Chondrocyte (in vitro differentiated cells): ENCODE measurements around the gene MTCH1. TPM values are rescaled to one million over a fixed set of nuclear protein-coding genes. Genes with fewer than 3 reads are reported as not detected.

Experiments used
- DNase-seq: peaks from one replicate; pipeline ENCODE4 v3.0.0; 2021; ENCODE audit warnings: mixed read lengths, low spot score
- H3K27ac Mint-ChIP-seq: one replicate; pipeline ENCODE4 v1.8.0; 2021; ENCODE audit warnings: mild to moderate bottlenecking, moderate library complexity, mixed read lengths; ENCODE audit not compliant: unreplicated experiment
- H3K27me3 Mint-ChIP-seq: 2 replicates; pipeline ENCODE4 v1.8.0; 2021; ENCODE audit warnings: low read depth, mixed read lengths
- H3K36me3 Mint-ChIP-seq: 2 replicates; pipeline ENCODE4 v1.8.0; 2021; ENCODE audit warnings: low read depth, mixed read lengths
- H3K4me1 Mint-ChIP-seq: 2 replicates; pipeline ENCODE4 v1.8.0; 2021; ENCODE audit warnings: low read depth, mild to moderate bottlenecking, mixed read lengths
- H3K4me3 Mint-ChIP-seq: one replicate; pipeline ENCODE4 v1.8.0; 2021; ENCODE audit warnings: mild to moderate bottlenecking, moderate library complexity, mixed read lengths; ENCODE audit not compliant: unreplicated experiment
- H3K9me3 Mint-ChIP-seq: 2 replicates; pipeline ENCODE4 v1.8.0; 2021; ENCODE audit warnings: low read depth, mixed read lengths
- CTCF ChIP-seq: fragments of 200-600 bp; sonication (generic); IDR thresholded peaks from 2 replicates; pipeline ENCODE4 v1.5.0; 2021; ENCODE audit warnings: antibody characterized with exemption, mild to moderate bottlenecking, moderate library complexity
- total RNA-seq: library from RNA; stranded (reverse); gene quantifications from 3 replicates; pipeline ENCODE4 v1.2.1, GENCODE V29; 2021

MTCH1 gene
- total RNA-seq, 1 donor from 2014 or later, result 188 TPM

GRCh38 chr6:36933519-36933918 is 52.5 kb downstream of the MTCH1 start:
- Mint-ChIP-seq H3K9me3 (no peaks in the 10 kb centered on the region), H3K27me3 (no peaks in the 10 kb centered on the region), H3K36me3 (no peaks in the 10 kb centered on the region), H3K4me1 (peaks cover 79% of the 10 kb centered on the region), H3K4me3 (no peak overlapping the region), H3K27ac (peak overlapping the region; percentile 56)
- no peak for DNase-seq
- TF ChIP-seq CTCF, result no peak

- Mint-ChIP-seq H3K36me3 (no peaks in the 10 kb centered on the region), H3K27ac (peak overlapping the region; percentile 73), H3K9me3 (no peaks in the 10 kb centered on the region), H3K4me1 (peaks cover 79% of the 10 kb centered on the region), H3K27me3 (no peaks in the 10 kb centered on the region), H3K4me3 (no peak overlapping the region)
- no peak for DNase-seq
- TF ChIP-seq CTCF, result no peak
Measured at GRCh38 chr6:36933102-36933501, 52.9 kb downstream of the MTCH1 start.

- no peak overlapping the region for H3K27ac Mint-ChIP-seq
- peaks cover 82% of the 10 kb centered on the region for H3K4me1 Mint-ChIP-seq
- no peaks in the 10 kb centered on the region for H3K27me3 Mint-ChIP-seq
- no peaks in the 10 kb centered on the region for H3K9me3 Mint-ChIP-seq
- no peaks in the 10 kb centered on the region for H3K36me3 Mint-ChIP-seq
- no peak for DNase-seq
- no peak for TF ChIP-seq CTCF
- no peak overlapping the region for H3K4me3 Mint-ChIP-seq
Measured at GRCh38 chr6:36930483-36930882, 55.5 kb downstream of the MTCH1 start.

- no peak for TF ChIP-seq CTCF
- Mint-ChIP-seq H3K36me3 (no peaks in the 10 kb centered on the region), H3K27me3 (no peaks in the 10 kb centered on the region), H3K4me1 (peaks cover 83% of the 10 kb centered on the region), H3K4me3 (no peak overlapping the region), H3K27ac (peak overlapping the region; percentile 45), H3K9me3 (no peaks in the 10 kb centered on the region)
- DNase-seq, result no peak
Measured at GRCh38 chr6:36929607-36930006, 56.4 kb downstream of the MTCH1 start.

GRCh38 chr6:36929152-36929551 is 56.8 kb downstream of the MTCH1 start:
- H3K27me3 Mint-ChIP-seq, result no peaks in the 10 kb centered on the region
- peaks cover 87% of the 10 kb centered on the region for H3K4me1 Mint-ChIP-seq
- H3K36me3 Mint-ChIP-seq, result peaks cover 2% of the 10 kb centered on the region
- H3K27ac Mint-ChIP-seq, result peak overlapping the region; percentile 53
- no peaks in the 10 kb centered on the region for H3K9me3 Mint-ChIP-seq
- H3K4me3 Mint-ChIP-seq, result no peak overlapping the region
- no peak for DNase-seq
- TF ChIP-seq CTCF, result no peak
